ENCODE results near the gene ZNF362.

ZNF362 gene

GRCh38 chr1:33224166-33224707 is 32.1 kb upstream of the ZNF362 start:
- in situ Hi-C loops (cut with MboI; ENCODE audit: low sequenced_read_pairs, unreplicated experiment): no loop called here
- TF ChIP-seq, protein P1, sequence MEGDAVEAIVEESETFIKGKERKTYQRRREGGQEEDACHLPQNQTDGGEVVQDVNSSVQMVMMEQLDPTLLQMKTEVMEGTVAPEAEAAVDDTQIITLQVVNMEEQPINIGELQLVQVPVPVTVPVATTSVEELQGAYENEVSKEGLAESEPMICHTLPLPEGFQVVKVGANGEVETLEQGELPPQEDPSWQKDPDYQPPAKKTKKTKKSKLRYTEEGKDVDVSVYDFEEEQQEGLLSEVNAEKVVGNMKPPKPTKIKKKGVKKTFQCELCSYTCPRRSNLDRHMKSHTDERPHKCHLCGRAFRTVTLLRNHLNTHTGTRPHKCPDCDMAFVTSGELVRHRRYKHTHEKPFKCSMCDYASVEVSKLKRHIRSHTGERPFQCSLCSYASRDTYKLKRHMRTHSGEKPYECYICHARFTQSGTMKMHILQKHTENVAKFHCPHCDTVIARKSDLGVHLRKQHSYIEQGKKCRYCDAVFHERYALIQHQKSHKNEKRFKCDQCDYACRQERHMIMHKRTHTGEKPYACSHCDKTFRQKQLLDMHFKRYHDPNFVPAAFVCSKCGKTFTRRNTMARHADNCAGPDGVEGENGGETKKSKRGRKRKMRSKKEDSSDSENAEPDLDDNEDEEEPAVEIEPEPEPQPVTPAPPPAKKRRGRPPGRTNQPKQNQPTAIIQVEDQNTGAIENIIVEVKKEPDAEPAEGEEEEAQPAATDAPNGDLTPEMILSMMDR (IDR thresholded peaks at IDR 0.05; ENCODE audit: borderline replicate concordance, control extremely low read depth, extremely low read depth, insufficient read depth, missing control alignments): no peak
- no peak for DNase-seq (ENCODE audit: low spot score)

- TF ChIP-seq, protein P1 (IDR thresholded peaks at IDR 0.05; ENCODE audit: borderline replicate concordance, control extremely low read depth, extremely low read depth, insufficient read depth, missing control alignments): no peak
- in situ Hi-C loops (cut with MboI; ENCODE audit: low sequenced_read_pairs, unreplicated experiment): no loop called here
- no peak for DNase-seq (ENCODE audit: low spot score)
These were observed 30.7 kb upstream of the ZNF362 start for GRCh38 chr1:33225586-33225985.

DNA sequence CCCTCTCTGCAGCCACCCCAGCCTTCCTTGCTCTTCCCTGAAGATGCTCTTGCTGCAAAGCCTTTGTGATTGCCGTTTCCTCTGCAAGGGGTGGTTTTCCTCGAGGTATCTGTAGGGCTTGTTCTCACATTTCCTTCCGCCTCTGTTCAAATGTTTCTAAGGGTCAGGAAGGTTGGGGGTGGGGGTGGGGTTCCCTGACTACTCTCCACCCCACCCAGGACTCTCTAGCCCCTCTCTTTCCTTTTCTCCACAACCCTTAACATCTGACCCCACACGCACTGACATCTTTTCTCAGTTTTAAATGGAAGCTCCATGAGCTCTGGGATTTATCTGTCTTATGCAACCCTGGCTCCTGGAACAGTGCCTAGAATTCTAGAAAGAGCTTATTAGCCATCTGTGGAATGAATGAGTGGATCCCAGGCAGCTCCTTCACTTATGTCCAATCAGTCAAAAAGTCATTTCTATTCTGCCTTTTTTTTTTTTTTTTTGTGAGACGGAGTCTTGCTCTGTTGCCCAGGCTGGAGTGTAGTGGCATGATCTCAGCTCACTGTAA is 27.3 kb upstream of the ZNF362 start:
- TF ChIP-seq, protein P1 (IDR thresholded peaks at IDR 0.05; ENCODE audit: borderline replicate concordance, control extremely low read depth, extremely low read depth, insufficient read depth, missing control alignments): no peak
- in situ Hi-C loops (cut with MboI; ENCODE audit: low sequenced_read_pairs, unreplicated experiment): no loop called here
- no peak for DNase-seq (ENCODE audit: low spot score)

DNA sequence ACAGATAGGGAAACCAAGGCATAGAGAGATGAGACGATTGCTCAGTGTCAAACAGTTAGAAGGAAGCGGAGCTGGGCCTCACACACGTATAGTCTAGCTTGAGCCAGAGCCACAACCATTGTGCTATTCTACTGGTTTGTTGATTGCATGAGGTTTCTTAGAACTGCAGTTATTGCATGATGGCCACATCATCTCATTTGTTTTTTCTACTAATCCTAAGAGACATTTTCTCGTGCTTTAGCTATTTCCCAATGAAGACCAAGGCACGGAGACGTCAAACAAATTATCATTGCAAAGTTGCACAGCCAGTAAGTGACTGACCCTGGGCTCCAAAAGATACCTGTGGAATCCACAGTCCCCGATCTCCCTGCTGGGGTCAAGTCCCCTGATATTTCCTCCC is 25.1 kb upstream of the ZNF362 start:
- no peak for DNase-seq (ENCODE audit: low spot score)
- in situ Hi-C loops (cut with MboI; ENCODE audit: low sequenced_read_pairs, unreplicated experiment): no loop called here
- TF ChIP-seq, protein P1 (IDR thresholded peaks at IDR 0.05; ENCODE audit: borderline replicate concordance, control extremely low read depth, extremely low read depth, insufficient read depth, missing control alignments): no peak

GRCh38 chr1:33232716-33233115 is 23.6 kb upstream of the ZNF362 start:
- no peak for DNase-seq (ENCODE audit: low spot score)
- TF ChIP-seq, protein P1 (IDR thresholded peaks at IDR 0.05; ENCODE audit: borderline replicate concordance, control extremely low read depth, extremely low read depth, insufficient read depth, missing control alignments): no peak
- in situ Hi-C loops (cut with MboI; ENCODE audit: low sequenced_read_pairs, unreplicated experiment): no loop called here

DNA sequence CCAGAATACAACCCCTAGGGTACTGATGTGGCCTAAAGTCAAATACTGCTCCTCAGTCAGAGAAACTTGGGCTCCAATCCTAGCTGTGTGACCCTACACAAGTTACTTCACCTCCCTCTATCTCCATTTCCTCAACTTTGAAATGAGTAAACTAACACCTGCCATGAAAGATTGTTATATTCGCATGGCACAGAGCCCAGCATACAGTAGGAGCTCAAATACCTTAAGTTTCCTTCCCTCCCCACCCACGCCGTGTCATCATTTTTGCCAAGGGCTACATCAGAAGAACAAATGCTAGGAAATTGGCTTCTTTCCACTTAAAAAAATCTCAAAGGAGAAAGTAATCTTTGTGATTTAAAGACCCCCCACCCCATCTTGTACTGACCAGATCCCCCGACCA is 22.2 kb upstream of the ZNF362 start:
- in situ Hi-C loops (cut with MboI; ENCODE audit: low sequenced_read_pairs, unreplicated experiment): no loop called here
- TF ChIP-seq, protein P1 (IDR thresholded peaks at IDR 0.05; ENCODE audit: borderline replicate concordance, control extremely low read depth, extremely low read depth, insufficient read depth, missing control alignments): no peak
- no peak for DNase-seq (ENCODE audit: low spot score)

Measured in GM13976 (cell line).